Testis (tissue), 3 donors: Measurements from ENCODE around the gene NXNL1. TPM values are rescaled to one million over a fixed set of nuclear protein-coding genes. Genes with fewer than 3 reads are reported as not detected.

Source experiments
- DNase-seq: peaks from one replicate; pipeline ENCODE4 v3.0.0-alpha.2; 2019
- H3K27ac ChIP-seq, 2 donors: fragments of 200-600 bp; sonication (generic); one replicate each; pipeline ENCODE4 v1.5.1; 2019
- H3K27me3 ChIP-seq: fragments of 200-600 bp; sonication (generic); one replicate; pipeline ENCODE4 v1.5.1; 2019
- H3K36me3 ChIP-seq: fragments of 200-600 bp; sonication (generic); one replicate; pipeline ENCODE4 v1.5.1; 2017; ENCODE audit warnings: low read depth; ENCODE audit errors: missing control alignments
- H3K4me1 ChIP-seq: fragments of 200-600 bp; sonication (generic); one replicate; pipeline ENCODE4 v1.5.1; 2019
- H3K4me3 ChIP-seq, 2 donors: fragments of 200-600 bp; sonication (generic); one replicate each; pipeline ENCODE4 v1.5.1; 2017 to 2019
- H3K9me3 ChIP-seq: fragments of 200-600 bp; sonication (generic); one replicate; pipeline ENCODE4 v1.5.1; 2017
- POLR2A ChIP-seq: fragments of 450-650 bp; IDR thresholded peaks from one replicate; pipeline ENCODE4 v1.6.1; 2017; ENCODE audit warnings: antibody characterized with exemption, mild to moderate bottlenecking, moderate library complexity
- WGBS, 2 donors: methylation state at CpG; one replicate each; pipeline ENCODE4 v1.1.5; 2018; 5-methylcytosine and 5-hydroxymethylcytosine counted together
- intact Hi-C: fragments of 100-400 bp; cut with DNase I; formaldehyde crosslinking; loops from one replicate; pipeline ENCODE4 v1.15.1; 2023; ENCODE audit warnings: low total_unique reads
- polyA plus RNA-seq: library from polyadenylated mRNA; stranded (reverse); fragments of 350-450 nt; fragmentation: Illumina TruSeq; extraction: RNeasy Lipid Tissue Mini Kit (QIAGEN cat#74804); gene quantifications from one replicate; pipeline ENCODE4 v1.2.3, GENCODE V29; 2014; ENCODE audit warnings: low read depth, low replicate concordance; ENCODE audit not compliant: insufficient read depth
- total RNA-seq, 2 donors: library from RNA; depleted of rRNA; stranded (reverse); fragments of >200 nt; gene quantifications; one replicate each; pipeline ENCODE4 v1.2.3, GENCODE V29; 2016
- TF ChIP-seq, protein P1 (sequence below), 3 experiments: fragments of 450-650 bp in 2 of 3; fragments of 200-600 bp in 1 of 3; sonication (generic) in 1 of 3; IDR thresholded peaks; one replicate each; pipeline ENCODE4 v1.5.1; 2016 to 2019; ENCODE audit warnings: antibody characterized with exemption in 3 of 3, mild to moderate bottlenecking in 2 of 3, moderate library complexity in 1 of 3

The NXNL1 gene
- total and polyA plus RNA-seq, 3 donors from 2014 or later: 0.87 TPM; not detected in 2

DNA sequence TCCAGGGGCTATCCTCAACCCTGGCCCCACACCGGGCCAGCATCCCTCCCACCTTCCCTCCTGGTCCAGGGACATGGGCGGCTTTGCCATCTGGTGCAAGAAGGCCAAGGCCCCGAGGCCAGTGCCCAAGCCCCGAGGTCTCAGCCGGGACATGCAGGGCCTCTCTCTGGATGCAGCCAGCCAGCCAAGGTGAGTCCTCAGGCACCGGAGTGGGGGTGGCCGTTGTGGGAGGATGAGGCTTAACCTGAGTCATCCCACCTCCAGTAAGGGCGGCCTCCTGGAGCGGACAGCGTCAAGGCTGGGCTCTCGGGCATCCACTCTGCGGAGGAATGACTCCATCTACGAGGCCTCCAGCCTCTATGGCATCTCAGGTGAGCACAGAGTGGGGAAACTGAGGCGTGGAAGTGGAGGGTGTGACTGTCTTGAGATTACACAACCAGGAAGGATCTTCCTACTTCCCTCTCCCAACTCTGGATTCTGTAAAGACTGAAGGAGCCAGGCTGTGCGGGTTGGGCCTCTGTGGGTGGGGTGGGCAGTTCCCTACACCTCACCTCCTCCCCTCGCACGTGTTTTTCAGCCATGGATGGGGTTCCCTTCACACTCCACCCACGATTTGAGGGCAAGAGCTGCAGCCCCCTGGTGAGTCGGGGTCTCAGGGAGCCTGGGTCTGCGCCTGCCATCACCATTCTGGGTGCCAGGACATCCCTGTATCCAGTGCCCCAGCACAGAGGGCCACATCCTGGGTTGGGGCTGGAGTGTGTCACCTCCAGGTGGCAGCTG, 37.1 kb downstream of the NXNL1 start:
- Histone ChIP-seq H3K4me3 (no peak overlapping the region), H3K36me3 (no peaks in the 10 kb centered on the region), H3K27me3 (no peaks in the 10 kb centered on the region), H3K9me3 (no peaks in the 10 kb centered on the region), H3K4me1 (peaks cover 12% of the 10 kb centered on the region), H3K27ac (no peak overlapping the region)
- TF ChIP-seq, protein P1, sequence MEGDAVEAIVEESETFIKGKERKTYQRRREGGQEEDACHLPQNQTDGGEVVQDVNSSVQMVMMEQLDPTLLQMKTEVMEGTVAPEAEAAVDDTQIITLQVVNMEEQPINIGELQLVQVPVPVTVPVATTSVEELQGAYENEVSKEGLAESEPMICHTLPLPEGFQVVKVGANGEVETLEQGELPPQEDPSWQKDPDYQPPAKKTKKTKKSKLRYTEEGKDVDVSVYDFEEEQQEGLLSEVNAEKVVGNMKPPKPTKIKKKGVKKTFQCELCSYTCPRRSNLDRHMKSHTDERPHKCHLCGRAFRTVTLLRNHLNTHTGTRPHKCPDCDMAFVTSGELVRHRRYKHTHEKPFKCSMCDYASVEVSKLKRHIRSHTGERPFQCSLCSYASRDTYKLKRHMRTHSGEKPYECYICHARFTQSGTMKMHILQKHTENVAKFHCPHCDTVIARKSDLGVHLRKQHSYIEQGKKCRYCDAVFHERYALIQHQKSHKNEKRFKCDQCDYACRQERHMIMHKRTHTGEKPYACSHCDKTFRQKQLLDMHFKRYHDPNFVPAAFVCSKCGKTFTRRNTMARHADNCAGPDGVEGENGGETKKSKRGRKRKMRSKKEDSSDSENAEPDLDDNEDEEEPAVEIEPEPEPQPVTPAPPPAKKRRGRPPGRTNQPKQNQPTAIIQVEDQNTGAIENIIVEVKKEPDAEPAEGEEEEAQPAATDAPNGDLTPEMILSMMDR (IDR thresholded peaks at IDR 0.05): no peak
- TF ChIP-seq POLR2A: no peak
- WGBS, 2 donors: 86 to 92% methylated on average over 13 to 19 of the region's 20 CpGs
- DNase-seq: no peak
- intact Hi-C loops: no loop called here

DNA sequence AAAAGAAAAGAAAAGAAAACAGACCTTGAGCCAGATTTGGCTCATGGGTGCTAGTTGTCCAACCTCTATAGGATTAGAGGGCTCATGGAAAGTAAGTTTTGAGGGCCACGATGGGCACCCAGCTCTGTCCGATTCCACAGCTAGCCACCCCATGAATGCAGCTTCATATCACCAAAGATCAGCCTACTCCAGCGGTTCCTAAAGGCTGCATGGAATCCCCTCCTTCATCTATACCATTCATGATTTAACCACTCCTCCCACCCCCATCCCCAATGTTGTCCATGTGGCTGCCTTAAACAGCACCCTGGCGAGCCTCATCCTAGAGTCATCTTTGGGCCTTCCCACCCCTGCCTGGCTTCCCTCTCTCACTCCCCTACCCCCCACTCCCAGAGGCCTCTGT, 38.8 kb downstream of the NXNL1 start:
- no peak overlapping the region for H3K27ac ChIP-seq
- H3K4me1 ChIP-seq: peaks cover 12% of the 10 kb centered on the region
- no peak for DNase-seq
- H3K9me3 ChIP-seq: no peaks in the 10 kb centered on the region
- no peaks in the 10 kb centered on the region for H3K27me3 ChIP-seq
- no peak overlapping the region for H3K4me3 ChIP-seq
- TF ChIP-seq, protein P1 (IDR thresholded peaks at IDR 0.05): no peak
- TF ChIP-seq POLR2A: no peak
- intact Hi-C loops: no loop called here
- whole genome bisulfite sequencing, 2 donors: 90 to 93% methylated on average over 4 of the region's 4 CpGs
- H3K36me3 ChIP-seq: no peaks in the 10 kb centered on the region

DNA sequence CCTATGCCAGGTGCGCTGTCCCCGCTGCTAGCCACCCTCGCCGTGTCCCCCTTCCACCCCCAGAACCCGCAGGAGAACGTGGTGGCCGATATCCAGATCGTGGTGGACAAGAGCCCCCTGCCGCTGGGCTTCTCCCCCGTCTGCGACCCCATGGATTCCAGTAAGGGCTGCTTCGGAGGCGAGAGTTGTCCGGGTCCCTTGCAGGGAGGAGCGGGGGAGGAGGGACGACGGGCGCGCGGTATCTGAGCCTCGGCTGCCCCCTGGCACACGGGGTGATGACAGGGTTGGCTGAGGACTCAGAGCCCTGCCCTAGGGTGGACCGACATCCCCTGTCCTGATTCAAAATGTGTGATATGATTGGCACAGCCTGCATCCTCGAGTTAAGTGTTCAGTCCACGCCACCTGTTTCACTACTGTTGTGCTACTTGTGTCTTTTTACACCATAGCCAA, 40.2 kb downstream of the NXNL1 start:
- Histone ChIP-seq H3K4me1 (peaks cover 12% of the 10 kb centered on the region), H3K27me3 (no peaks in the 10 kb centered on the region), H3K36me3 (no peaks in the 10 kb centered on the region), H3K9me3 (no peaks in the 10 kb centered on the region), H3K27ac (peak overlapping the region; percentile 80 to 81), H3K4me3 (peak overlapping the region; percentile 81 to 86)
- DNase-seq: peak; percentile 55
- intact Hi-C loops: no loop called here
- TF ChIP-seq, protein P1 (IDR thresholded peaks at IDR 0.05): no peak
- TF ChIP-seq POLR2A: no peak
- WGBS, 2 donors: 4 to 22% methylated on average over 3 to 25 of the region's 25 CpGs

DNA sequence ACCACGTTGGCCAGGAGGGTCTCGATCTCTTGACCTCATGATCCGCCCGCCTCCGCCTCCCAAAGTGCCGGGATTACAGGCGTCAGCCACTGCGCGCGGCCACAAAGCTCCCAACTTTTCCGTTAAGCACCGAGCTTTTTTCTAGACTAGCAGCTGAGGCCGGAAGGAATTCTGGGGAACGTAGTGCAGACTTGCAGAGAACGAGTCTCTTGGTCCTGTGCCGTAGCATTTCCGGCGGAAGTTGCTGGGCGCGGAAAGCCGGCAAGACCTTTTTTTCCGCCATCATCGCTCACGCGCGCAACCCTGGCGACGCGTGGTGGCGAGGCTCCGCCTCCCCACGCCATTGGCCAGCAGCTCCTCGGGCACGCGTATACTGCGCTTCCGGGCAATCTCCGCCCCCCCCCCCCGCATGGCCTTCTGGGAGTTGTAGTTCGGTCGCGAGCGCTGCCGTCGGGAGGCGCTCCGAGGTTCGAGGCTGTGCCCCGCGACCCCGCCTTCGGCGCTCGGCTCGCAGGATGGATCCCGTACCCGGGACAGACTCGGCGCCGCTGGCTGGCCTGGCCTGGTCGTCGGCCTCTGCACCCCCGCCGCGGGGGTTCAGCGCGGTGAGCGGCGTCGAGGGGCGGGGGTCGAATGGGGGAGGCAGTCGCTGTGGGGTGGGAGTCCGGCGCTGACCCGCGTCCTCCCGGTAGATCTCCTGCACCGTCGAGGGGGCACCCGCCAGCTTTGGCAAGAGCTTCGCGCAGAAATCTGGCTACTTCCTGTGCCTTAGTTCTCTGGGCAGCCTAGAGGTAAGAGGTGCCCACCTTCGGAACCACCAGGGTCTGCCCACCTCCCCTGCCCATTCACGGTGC, 40.9 kb downstream of the NXNL1 start, which contains the start of gene MVB12A:
TSS of gene MVB12A (plus strand) at position 427 of the 854 bp plus-strand sequence. CDS start at position 516, 89 bp downstream.
- TF ChIP-seq, protein P1 (IDR thresholded peaks at IDR 0.05): no peak
- peak; percentile 19 for TF ChIP-seq POLR2A
- intact Hi-C loops: no loop called here
- H3K36me3 ChIP-seq: no peaks in the 10 kb centered on the region
- DNase-seq: peak; percentile 98
- H3K9me3 ChIP-seq: no peaks in the 10 kb centered on the region
- WGBS, 2 donors: 0 to 2% methylated on average over 9 to 59 of the region's 85 CpGs
- H3K27me3 ChIP-seq: no peaks in the 10 kb centered on the region
- H3K4me3 ChIP-seq: peak within 1 kb of the TSS; percentile 81 to 86
- H3K27ac ChIP-seq: peak within 1 kb of the TSS; percentile 80 to 93
- peaks cover 13% of the 10 kb centered on the region for H3K4me1 ChIP-seq
